ENCODE measurements around the gene MYO1B. TPM values are rescaled to one million over a fixed set of nuclear protein-coding genes. Genes with fewer than 3 reads are reported as not detected.

MYO1B gene
- total and polyA plus RNA-seq, 10 of the 15 experiments (the other 5 are each of a cell fraction or from before 2014, with no cell fraction given) = 0.10 to 4.2 (median 1.6) TPM

GRCh38 chr2:191441496-191442214 lies 196.5 kb downstream of the MYO1B start (continued):
- no peak for TF ChIP-seq ZBTB33 (IDR thresholded peaks at IDR 0.05)

- Histone ChIP-seq H3K9ac (ENCODE audit: control insufficient read depth, insufficient read depth, low read length) (no peak overlapping the region), H3K79me2 (ENCODE audit: control insufficient read depth, insufficient read depth, low read length) (no peaks in the 10 kb centered on the region), H4K20me1 (ENCODE audit: control insufficient read depth, insufficient read depth) (no peaks in the 10 kb centered on the region), H3K9me3 (replicated peaks; ENCODE audit: control insufficient read depth, insufficient read depth, low read length) (no peaks in the 10 kb centered on the region), H2AFZ (ENCODE audit: control insufficient read depth, low read depth, low read length) (no peak overlapping the region), H3K4me3 (no peak overlapping the region), H3K27me3 (replicated peaks in 1 of 2; ENCODE audit: control insufficient read depth in 2 of 2, insufficient read depth in 2 of 2, low read length in 1 of 2) (no peaks in the 10 kb centered on the region; a peak in 1 of 4 replicates), H3K4me1 (ENCODE audit: control insufficient read depth, insufficient read depth, low read length) (no peaks in the 10 kb centered on the region), H3K4me2 (ENCODE audit: control insufficient read depth, insufficient read depth) (no peak overlapping the region), H3K36me3 (ENCODE audit: control insufficient read depth in 2 of 2, insufficient read depth in 2 of 2, low read length in 1 of 2) (no peaks in the 10 kb centered on the region), H3K27ac (ENCODE audit: control insufficient read depth, insufficient read depth) (no peak overlapping the region)
- DNase-seq (ENCODE audit: low read depth, low spot score) = no peak
- in situ Hi-C loops (cut with MboI) = no loop called here
- RAD21 ChIA-PET (ENCODE audit: unreplicated experiment) = no interaction called here
- no peak for ATAC-seq
- CTCF ChIA-PET = no interaction called here
- SMC1A ChIA-PET (ENCODE audit: uncharacterized antibody, unreplicated experiment) = no interaction called here
- POLR2A ChIA-PET = no interaction called here
- WGBS (ENCODE audit: insufficient coverage, insufficient replicate concordance, low lambda C conversion rate, missing lambda C conversion rate) = 15% methylated on average over 3 of the region's 3 CpGs
- no TSS peak for BruUV-seq (replicated peaks)
- no peak for FAIRE-seq
- TF ChIP-seq CEBPZ (IDR thresholded peaks at IDR 0.05; ENCODE audit: low read depth, low read length) (no peak), CBFB (IDR thresholded peaks at IDR 0.05; ENCODE audit: low read depth) (no peak), NFXL1 (IDR thresholded peaks at IDR 0.05; ENCODE audit: borderline replicate concordance) (no peak), HSF1 (IDR thresholded peaks at IDR 0.05; ENCODE audit: low read depth, low read length) (no peak), MYC (IDR thresholded peaks at IDR 0.05; ENCODE audit: insufficient read depth, insufficient read length, insufficient replicate concordance, low read length, severe bottlenecking) (no peak), CREB1 (IDR thresholded peaks at IDR 0.05; ENCODE audit: low read depth) (no peak)
- intact Hi-C loops (cut with micrococcal nuclease; ENCODE audit: unreplicated experiment) = no loop called here
Observed at GRCh38 chr2:191443446-191443845, 198.2 kb downstream of the MYO1B start.

Measured in GM12878 (cell line).